KOPT-K1 (cell line): ENCODE results near the gene AKAIN1.

Experiments
- H3K27ac ChIP-seq: fragments of 200-600 bp; sonication (generic); 2 replicates; pipeline ENCODE4 v1.5.1; 2016; ENCODE audit warnings: antibody characterized with exemption, mild to moderate bottlenecking, low read depth, low read length; ENCODE audit not compliant: poor library complexity, severe bottlenecking
- H3K36me3 ChIP-seq: fragments of 200-600 bp; sonication (generic); 2 replicates; pipeline ENCODE4 v1.5.1; 2017; ENCODE audit warnings: antibody characterized with exemption, mild to moderate bottlenecking, low read length, moderate library complexity; ENCODE audit not compliant: insufficient read depth
- H3K9me3 ChIP-seq: fragments of 200-600 bp; sonication (generic); 2 replicates; pipeline ENCODE4 v1.5.1; 2017; ENCODE audit warnings: antibody characterized with exemption, low read length, mild to moderate bottlenecking; ENCODE audit not compliant: insufficient read depth, poor library complexity, severe bottlenecking

Gene AKAIN1

GRCh38 chr18:5197032-5197434 is at the start of gene AKAIN1:
TSS of gene AKAIN1 (minus strand) at chr18:5197257. CDS start at chr18:5197053, 204 bp downstream.
- Histone ChIP-seq H3K36me3 (no peaks in the 10 kb centered on the region), H3K9me3 (no peaks in the 10 kb centered on the region), H3K27ac (no peak within 1 kb of the TSS)

- Histone ChIP-seq H3K27ac (no peak overlapping the region), H3K9me3 (no peaks in the 10 kb centered on the region), H3K36me3 (peaks cover 25% of the 10 kb centered on the region)
Observed at GRCh38 chr18:5244941-5245340, 47.9 kb upstream of the AKAIN1 start.

DNA sequence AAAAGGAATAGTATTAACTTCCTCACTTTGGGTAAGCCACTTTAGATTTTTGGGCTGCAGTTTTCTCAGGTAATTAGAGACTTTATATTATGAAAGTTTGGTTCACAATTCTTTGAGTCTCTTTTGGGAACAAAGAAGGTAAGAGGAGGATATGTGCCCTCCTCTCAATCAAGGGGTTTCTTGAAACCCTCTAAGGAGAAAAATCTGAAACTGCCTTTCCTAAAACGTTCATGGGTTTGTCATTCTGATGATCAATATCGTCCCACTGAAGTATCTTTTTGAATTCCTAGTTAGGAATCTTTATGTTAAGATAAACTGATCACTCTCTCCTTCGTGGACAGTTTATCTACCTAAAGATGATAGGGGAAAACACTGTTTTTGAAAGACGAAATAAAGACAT is 42.4 kb upstream of the AKAIN1 start:
- Histone ChIP-seq H3K9me3 (no peaks in the 10 kb centered on the region), H3K36me3 (peaks cover 30% of the 10 kb centered on the region), H3K27ac (no peak overlapping the region)

GRCh38 chr18:5238371-5238976 is 41.4 kb upstream of the AKAIN1 start:
- peaks cover 30% of the 10 kb centered on the region for H3K36me3 ChIP-seq
- no peaks in the 10 kb centered on the region for H3K9me3 ChIP-seq
- H3K27ac ChIP-seq, result peak overlapping the region; percentile 87

GRCh38 chr18:5237723-5238370 is 40.8 kb upstream of the AKAIN1 start:
- no peaks in the 10 kb centered on the region for H3K9me3 ChIP-seq
- H3K36me3 ChIP-seq, result peaks cover 30% of the 10 kb centered on the region
- peak overlapping the region; percentile 87 for H3K27ac ChIP-seq

- peak overlapping the region; percentile 87 for H3K27ac ChIP-seq
- no peaks in the 10 kb centered on the region for H3K9me3 ChIP-seq
- H3K36me3 ChIP-seq, result peaks cover 28% of the 10 kb centered on the region
Observed at GRCh38 chr18:5237083-5237722, 40.1 kb upstream of the AKAIN1 start.

GRCh38 chr18:5214583-5215351 is 17.7 kb upstream of the AKAIN1 start:
- H3K36me3 ChIP-seq, result no peaks in the 10 kb centered on the region
- no peaks in the 10 kb centered on the region for H3K9me3 ChIP-seq
- no peak overlapping the region for H3K27ac ChIP-seq

- no peak overlapping the region for H3K27ac ChIP-seq
- no peaks in the 10 kb centered on the region for H3K36me3 ChIP-seq
- H3K9me3 ChIP-seq, result no peaks in the 10 kb centered on the region
Observed at GRCh38 chr18:5207471-5208150, 10.6 kb upstream of the AKAIN1 start.

- H3K36me3 ChIP-seq, result no peaks in the 10 kb centered on the region
- no peaks in the 10 kb centered on the region for H3K9me3 ChIP-seq
- no peak overlapping the region for H3K27ac ChIP-seq
Observed at GRCh38 chr18:5198311-5198710, 1.3 kb upstream of the AKAIN1 start.

DNA sequence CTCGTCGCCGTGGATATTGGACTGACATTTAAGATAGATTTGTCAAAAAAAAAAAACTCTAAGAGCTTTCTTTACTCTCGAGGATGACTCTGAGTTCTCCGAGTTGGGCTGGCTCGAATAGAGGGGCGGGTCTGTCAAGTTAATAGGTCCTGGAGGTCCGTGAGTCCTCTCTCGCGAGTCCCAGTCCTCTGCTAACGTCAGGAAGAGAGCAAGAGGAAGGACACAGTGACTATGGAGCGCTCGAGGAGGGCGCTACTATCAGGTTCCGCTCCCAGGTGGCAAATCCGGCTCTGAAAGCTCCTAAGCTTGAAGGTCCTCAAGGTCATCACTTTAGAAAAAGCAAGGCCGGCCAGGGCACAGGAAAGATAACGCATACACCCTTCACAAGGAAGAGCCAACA is 404 bp upstream of the AKAIN1 start:
- Histone ChIP-seq H3K9me3 (no peaks in the 10 kb centered on the region), H3K36me3 (no peaks in the 10 kb centered on the region), H3K27ac (no peak overlapping the region)

DNA sequence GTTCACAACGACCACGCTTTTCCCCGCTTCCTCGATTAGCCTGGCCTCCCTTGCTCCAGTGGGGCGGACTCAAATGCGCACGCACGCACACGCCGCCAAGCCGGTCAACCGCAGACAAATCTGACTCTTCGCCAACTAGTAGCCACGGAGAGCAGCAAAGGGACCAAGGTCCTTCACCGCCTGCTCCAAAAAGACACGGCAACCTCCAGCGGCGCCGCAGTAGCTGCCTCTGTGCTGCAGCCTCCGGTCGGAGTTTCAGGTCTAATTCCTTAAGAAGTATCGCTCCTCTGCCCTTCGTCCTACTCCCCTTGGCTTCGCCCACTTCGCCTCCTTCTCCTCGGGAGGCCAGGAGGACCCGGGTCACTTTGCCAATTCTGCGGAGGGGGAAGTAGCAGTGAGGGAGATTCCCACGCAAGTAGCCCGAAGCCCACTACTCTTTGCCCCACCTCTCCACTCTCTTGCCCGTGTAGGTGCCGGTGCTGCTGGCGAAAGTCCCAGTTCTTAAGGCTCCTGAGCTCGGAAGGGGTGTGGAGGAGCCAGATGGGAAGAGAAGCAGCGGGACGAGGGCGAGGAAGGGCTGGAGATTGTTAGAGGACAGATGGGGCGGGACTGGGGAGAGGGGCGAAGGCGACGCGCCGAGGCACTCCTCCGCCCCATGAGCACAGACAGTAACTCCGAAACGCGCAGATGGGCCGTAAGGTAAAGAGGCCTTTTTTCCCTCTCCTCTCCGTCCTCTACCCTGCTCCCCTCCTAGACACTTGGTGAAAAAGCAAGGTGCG is 615 bp downstream of the AKAIN1 start:
- Histone ChIP-seq H3K27ac (no peak overlapping the region), H3K36me3 (no peaks in the 10 kb centered on the region), H3K9me3 (no peaks in the 10 kb centered on the region)

- Histone ChIP-seq H3K9me3 (no peaks in the 10 kb centered on the region), H3K27ac (no peak overlapping the region), H3K36me3 (no peaks in the 10 kb centered on the region)
Observed at GRCh38 chr18:5195656-5196055, 1.4 kb downstream of the AKAIN1 start.

DNA sequence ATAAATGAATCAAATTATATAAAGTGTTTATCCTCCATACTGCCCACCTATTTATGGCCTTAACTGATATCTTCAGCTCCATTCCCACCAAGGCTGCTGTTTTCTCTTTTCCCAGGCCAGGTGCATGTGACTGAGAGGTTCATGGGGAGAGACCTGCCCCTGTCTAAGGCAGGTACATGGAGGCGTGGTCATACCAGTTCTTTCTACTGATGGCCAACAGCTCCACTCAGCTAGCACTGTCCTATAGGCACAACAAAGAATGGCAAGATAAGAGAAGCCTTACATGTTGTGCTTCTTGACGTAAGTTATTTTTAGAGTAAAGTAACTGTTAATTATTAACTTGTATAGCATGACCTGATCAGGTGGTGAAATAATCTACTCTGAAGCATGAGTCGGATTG is 16.8 kb downstream of the AKAIN1 start:
- Histone ChIP-seq H3K36me3 (no peaks in the 10 kb centered on the region), H3K27ac (no peak overlapping the region), H3K9me3 (no peaks in the 10 kb centered on the region)

- no peak overlapping the region for H3K27ac ChIP-seq
- no peaks in the 10 kb centered on the region for H3K36me3 ChIP-seq
- no peaks in the 10 kb centered on the region for H3K9me3 ChIP-seq
Observed at GRCh38 chr18:5178519-5178918, 18.5 kb downstream of the AKAIN1 start.
